ENCODE data around the gene CELF4.

CELF4 gene

GRCh38 chr18:37535968-37536367, 29.6 kb downstream of the CELF4 start:
- TF ChIP-seq, protein P1, sequence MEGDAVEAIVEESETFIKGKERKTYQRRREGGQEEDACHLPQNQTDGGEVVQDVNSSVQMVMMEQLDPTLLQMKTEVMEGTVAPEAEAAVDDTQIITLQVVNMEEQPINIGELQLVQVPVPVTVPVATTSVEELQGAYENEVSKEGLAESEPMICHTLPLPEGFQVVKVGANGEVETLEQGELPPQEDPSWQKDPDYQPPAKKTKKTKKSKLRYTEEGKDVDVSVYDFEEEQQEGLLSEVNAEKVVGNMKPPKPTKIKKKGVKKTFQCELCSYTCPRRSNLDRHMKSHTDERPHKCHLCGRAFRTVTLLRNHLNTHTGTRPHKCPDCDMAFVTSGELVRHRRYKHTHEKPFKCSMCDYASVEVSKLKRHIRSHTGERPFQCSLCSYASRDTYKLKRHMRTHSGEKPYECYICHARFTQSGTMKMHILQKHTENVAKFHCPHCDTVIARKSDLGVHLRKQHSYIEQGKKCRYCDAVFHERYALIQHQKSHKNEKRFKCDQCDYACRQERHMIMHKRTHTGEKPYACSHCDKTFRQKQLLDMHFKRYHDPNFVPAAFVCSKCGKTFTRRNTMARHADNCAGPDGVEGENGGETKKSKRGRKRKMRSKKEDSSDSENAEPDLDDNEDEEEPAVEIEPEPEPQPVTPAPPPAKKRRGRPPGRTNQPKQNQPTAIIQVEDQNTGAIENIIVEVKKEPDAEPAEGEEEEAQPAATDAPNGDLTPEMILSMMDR (IDR thresholded peaks at IDR 0.05; ENCODE audit: extremely low read depth, insufficient read depth, missing control alignments), result no peak
- DNase-seq (ENCODE audit: low spot score), result no peak
- in situ Hi-C loops (cut with MboI; ENCODE audit: low pct_unique_long_range_greater_than_20kb, low sequenced_read_pairs, unreplicated experiment), result no loop called here

- TF ChIP-seq, protein P1 (IDR thresholded peaks at IDR 0.05; ENCODE audit: extremely low read depth, insufficient read depth, missing control alignments), result no peak
- in situ Hi-C loops (cut with MboI; ENCODE audit: low pct_unique_long_range_greater_than_20kb, low sequenced_read_pairs, unreplicated experiment), result no loop called here
- DNase-seq (ENCODE audit: low spot score), result no peak
Observed at GRCh38 chr18:37534627-37535026, 31.0 kb downstream of the CELF4 start.

- TF ChIP-seq, protein P1 (IDR thresholded peaks at IDR 0.05; ENCODE audit: extremely low read depth, insufficient read depth, missing control alignments), result no peak
- no peak for DNase-seq (ENCODE audit: low spot score)
- in situ Hi-C loops (cut with MboI; ENCODE audit: low pct_unique_long_range_greater_than_20kb, low sequenced_read_pairs, unreplicated experiment), result no loop called here
Observed at GRCh38 chr18:37533647-37534584, 31.7 kb downstream of the CELF4 start.

GRCh38 chr18:37532917-37533316, 32.7 kb downstream of the CELF4 start:
- in situ Hi-C loops (cut with MboI; ENCODE audit: low pct_unique_long_range_greater_than_20kb, low sequenced_read_pairs, unreplicated experiment), result no loop called here

DNA sequence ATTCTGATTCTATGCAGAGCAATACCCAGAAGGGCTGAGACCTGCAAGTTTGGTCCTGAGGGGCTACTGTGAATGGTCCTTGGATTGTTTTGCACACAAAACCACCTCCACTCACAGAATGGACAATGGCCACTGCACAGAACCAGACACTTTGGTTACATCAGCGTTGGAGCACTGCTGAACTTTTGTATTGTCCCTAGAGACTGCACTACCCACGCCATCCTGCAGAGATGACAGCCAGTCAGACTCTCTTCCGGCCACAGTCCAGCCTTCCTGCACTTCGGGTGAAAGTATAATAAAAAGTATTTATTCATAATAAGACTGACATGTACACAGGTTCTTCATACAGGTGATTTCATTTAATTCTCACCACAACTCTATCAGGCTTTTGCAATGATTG, 35.7 kb downstream of the CELF4 start:
- TF ChIP-seq, protein P1 (IDR thresholded peaks at IDR 0.05; ENCODE audit: extremely low read depth, insufficient read depth, missing control alignments), result no peak
- no peak for DNase-seq (ENCODE audit: low spot score)
- in situ Hi-C loops (cut with MboI; ENCODE audit: low pct_unique_long_range_greater_than_20kb, low sequenced_read_pairs, unreplicated experiment), result no loop called here

More at GRCh38 chr18:37532917-37533316, 32.7 kb downstream of the CELF4 start:
- no peak for DNase-seq (ENCODE audit: low spot score)
- TF ChIP-seq, protein P1 (IDR thresholded peaks at IDR 0.05; ENCODE audit: extremely low read depth, insufficient read depth, missing control alignments), result no peak

GRCh38 chr18:37529296-37529695, 36.3 kb downstream of the CELF4 start:
- TF ChIP-seq, protein P1 (IDR thresholded peaks at IDR 0.05; ENCODE audit: extremely low read depth, insufficient read depth, missing control alignments), result no peak
- in situ Hi-C loops (cut with MboI; ENCODE audit: low pct_unique_long_range_greater_than_20kb, low sequenced_read_pairs, unreplicated experiment), result no loop called here
- DNase-seq (ENCODE audit: low spot score), result no peak
